HUES64 (cell line): ENCODE data around the gene CARD9.

Experiments used
- H3K27ac ChIP-seq: 2 replicates; pipeline ENCODE4 v1.7.0; 2013; ENCODE audit warnings: low read depth, low read length, inconsistent platforms
- H3K27me3 ChIP-seq: 2 replicates; pipeline ENCODE4 v1.6.1; 2013; ENCODE audit warnings: mild to moderate bottlenecking, low read length; ENCODE audit not compliant: insufficient read depth
- H3K36me3 ChIP-seq: 2 replicates; pipeline ENCODE4 v1.6.1; 2013; ENCODE audit warnings: mild to moderate bottlenecking, low read length; ENCODE audit not compliant: insufficient read depth
- H3K4me1 ChIP-seq: 2 replicates; pipeline ENCODE4 v1.6.1; 2013; ENCODE audit warnings: mild to moderate bottlenecking, low read length, moderate library complexity; ENCODE audit not compliant: insufficient read depth
- H3K4me3 ChIP-seq: 2 replicates; pipeline ENCODE4 v1.5.1; 2013; ENCODE audit warnings: mild to moderate bottlenecking, low read length, moderate library complexity
- H3K9ac ChIP-seq: 2 replicates; pipeline ENCODE4 v1.6.1; 2013; ENCODE audit warnings: mild to moderate bottlenecking, low read depth, low read length
- H3K9me3 ChIP-seq: 2 replicates; pipeline ENCODE4 v1.6.1; 2013; ENCODE audit warnings: low read depth, low read length; ENCODE audit not compliant: insufficient read depth
- WGBS: fragments of 150-250, 120-280 bp; methylation state at CpG from one replicate; pipeline ENCODE4 v1.1.7; 2013; ENCODE audit warnings: missing lambda C conversion rate; 5-methylcytosine and 5-hydroxymethylcytosine counted together

CARD9 gene

DNA sequence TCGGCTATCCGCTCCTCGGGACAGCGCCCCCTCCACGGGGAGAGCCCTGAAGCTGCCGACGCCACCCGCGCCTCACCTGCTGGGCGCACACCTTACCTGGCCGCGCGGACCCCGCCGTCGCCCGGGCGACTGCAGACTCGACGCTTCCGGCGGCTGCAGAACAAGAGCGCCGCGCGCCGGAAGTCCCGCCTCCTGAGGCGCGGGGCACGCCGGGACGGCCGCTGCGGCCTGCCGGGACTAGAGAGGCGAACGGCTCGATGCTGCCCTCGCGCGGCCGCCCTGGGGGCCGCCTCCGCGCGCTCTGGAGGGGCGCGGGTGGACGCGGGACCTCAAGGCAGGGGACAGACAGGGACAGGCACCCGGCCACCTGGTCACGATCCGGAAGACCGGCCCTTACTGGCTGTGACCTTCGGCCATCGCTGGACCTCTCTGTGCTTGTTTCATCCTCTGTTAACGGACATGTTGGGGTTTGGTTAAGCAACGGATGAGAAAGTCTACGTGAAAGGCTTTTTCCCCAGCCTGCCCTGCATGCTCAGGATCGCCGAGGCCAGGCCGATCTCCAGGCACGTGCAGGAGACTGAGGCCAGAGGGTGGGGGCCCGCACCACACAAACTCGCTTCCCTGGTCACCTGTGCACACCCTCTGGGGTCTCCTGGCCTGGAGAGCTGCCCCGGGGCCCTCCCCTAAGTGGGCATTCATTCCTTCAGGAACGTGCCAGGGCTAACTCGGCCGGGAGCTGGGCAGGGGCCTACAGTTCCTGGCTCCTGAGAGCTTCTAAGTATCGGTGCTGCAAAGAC is 26.8 kb upstream of the CARD9 start, which contains the start of gene SNAPC4:
Gene SNAPC4 (minus strand): TSS at position 133 of the 797 bp plus-strand sequence. CDS start 1,742 bp downstream, outside the sequence.
- Histone ChIP-seq H3K36me3 (peaks cover 65% of the 10 kb centered on the region), H3K27me3 (no peaks in the 10 kb centered on the region), H3K9ac (peak within 1 kb of the TSS; percentile 91), H3K4me1 (no peaks in the 10 kb centered on the region), H3K27ac (peak within 1 kb of the TSS; percentile 63), H3K9me3 (no peaks in the 10 kb centered on the region), H3K4me3 (peak within 1 kb of the TSS; percentile 99)
- 16% methylated on average over 71 of the region's 71 CpGs for WGBS

DNA sequence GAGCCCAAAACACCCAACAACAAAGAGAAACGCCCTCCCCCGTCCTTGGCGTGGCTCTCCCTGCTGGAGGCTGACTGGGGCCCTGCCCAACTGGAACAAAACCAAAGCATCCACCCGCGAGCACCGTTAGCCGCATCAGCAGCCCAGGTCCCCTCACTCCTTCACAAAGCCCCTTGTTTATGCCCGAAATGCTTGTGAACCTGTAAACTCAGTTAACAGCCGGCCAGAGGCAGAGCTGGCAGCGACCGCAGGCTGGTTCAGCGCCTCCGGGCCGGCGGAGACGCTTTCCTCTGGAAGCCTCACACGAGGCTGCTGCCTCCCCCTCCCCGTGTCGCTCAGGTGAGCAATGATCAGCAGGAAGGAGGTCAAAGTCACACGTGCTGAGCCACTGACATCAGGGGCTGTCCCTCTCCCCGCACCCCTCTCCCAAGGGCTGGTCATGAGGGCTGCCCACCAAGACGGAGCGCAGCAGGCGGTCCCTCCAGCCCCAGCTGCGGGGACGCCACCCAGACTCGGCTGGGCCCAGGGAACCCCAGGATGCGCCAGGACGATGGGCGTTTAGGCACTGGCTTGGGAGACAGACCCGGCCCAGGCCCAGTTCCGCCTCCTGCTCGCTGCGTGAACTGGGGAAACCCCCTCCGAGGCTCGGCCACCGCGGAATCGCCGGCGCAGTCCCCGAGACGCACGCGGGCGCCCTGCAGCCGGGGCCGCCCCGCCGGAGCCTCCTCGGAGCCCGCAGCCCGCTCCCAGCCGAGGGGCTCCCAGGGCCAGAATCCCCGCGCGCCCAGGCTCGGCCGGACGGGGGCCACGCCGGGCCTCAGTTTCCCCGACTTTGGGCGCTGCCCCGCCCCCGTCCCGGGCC is 25.9 kb upstream of the CARD9 start:
- Histone ChIP-seq H3K4me1 (no peaks in the 10 kb centered on the region), H3K36me3 (peaks cover 65% of the 10 kb centered on the region), H3K27ac (peak overlapping the region; percentile 38), H3K9ac (peak overlapping the region; percentile 91), H3K9me3 (no peaks in the 10 kb centered on the region), H3K4me3 (peak overlapping the region; percentile 99), H3K27me3 (no peaks in the 10 kb centered on the region)
- 3% methylated on average over 67 of the region's 67 CpGs for WGBS

DNA sequence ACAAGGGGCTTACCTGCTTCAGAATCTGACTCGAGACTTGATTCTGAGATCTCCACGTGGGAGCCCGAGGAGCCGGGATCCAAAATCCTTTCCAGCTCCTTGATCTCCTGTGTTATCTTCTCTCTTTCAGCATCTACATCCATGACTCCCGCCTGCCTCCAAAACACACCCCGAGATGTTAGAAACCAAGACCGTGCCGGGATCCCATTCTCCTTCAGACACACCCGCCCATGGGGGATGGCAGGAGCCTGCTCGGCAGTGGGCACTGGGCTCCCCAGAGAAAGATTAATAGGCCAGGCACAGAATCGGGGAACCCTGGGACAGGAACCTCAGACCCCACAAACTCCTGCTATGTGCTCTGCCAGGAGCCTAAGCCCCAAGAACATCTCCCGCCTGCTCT is 24.8 kb upstream of the CARD9 start:
- H3K9me3 ChIP-seq, result no peaks in the 10 kb centered on the region
- peak overlapping the region; percentile 99 for H3K4me3 ChIP-seq
- no peak overlapping the region for H3K9ac ChIP-seq
- no peak overlapping the region; the same call in 1 of the 2 replicates for H3K27ac ChIP-seq
- H3K27me3 ChIP-seq, result no peaks in the 10 kb centered on the region
- peaks cover 65% of the 10 kb centered on the region for H3K36me3 ChIP-seq
- 94% methylated on average over 12 of the region's 12 CpGs for WGBS
- H3K4me1 ChIP-seq, result no peaks in the 10 kb centered on the region

DNA sequence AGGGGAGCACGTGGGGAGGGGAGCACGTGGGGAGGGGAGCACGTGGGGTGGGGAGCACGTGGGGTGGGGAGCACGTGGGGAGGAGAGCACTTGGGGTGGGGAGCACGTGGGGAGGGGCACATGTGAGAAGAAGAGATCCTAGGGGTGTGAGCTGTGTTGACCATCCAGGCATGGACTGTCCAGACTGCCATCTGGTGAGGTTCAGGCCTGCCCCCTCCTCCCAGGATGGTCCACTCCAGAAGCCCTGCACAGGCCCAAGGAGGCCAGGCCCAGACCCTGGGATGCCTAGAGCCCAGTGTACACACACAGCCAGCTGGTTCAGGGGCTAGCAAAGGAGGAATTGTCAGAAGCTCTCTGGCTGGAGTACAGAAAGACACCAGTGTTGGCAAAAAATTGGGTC is 24.2 kb upstream of the CARD9 start:
- Histone ChIP-seq H3K36me3 (peaks cover 70% of the 10 kb centered on the region), H3K9me3 (no peaks in the 10 kb centered on the region), H3K4me1 (no peaks in the 10 kb centered on the region), H3K27ac (no peak overlapping the region), H3K27me3 (no peaks in the 10 kb centered on the region), H3K9ac (no peak overlapping the region), H3K4me3 (no peak overlapping the region)
- 81% methylated on average over 6 of the region's 6 CpGs for WGBS

DNA sequence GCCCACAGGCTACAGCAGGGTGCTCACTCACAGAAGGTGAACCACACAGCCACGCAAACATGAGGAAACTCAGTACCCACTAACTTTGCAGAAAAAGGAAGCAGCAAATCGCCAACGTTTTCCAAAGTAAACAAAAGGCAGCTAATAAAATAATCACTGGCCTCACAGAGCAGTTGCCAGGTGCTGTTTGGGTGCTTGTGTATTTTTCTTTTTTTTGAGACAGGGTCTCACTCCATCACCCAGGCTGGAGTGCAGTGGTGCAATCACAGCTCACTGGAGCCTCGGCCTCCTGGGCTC is 22.7 kb upstream of the CARD9 start:
- Histone ChIP-seq H3K27me3 (no peaks in the 10 kb centered on the region), H3K27ac (no peak overlapping the region), H3K9me3 (no peaks in the 10 kb centered on the region), H3K4me1 (no peaks in the 10 kb centered on the region), H3K9ac (no peak overlapping the region), H3K36me3 (peaks cover 71% of the 10 kb centered on the region), H3K4me3 (no peak overlapping the region)
- WGBS, result 96% methylated on average over 4 of the region's 4 CpGs

DNA sequence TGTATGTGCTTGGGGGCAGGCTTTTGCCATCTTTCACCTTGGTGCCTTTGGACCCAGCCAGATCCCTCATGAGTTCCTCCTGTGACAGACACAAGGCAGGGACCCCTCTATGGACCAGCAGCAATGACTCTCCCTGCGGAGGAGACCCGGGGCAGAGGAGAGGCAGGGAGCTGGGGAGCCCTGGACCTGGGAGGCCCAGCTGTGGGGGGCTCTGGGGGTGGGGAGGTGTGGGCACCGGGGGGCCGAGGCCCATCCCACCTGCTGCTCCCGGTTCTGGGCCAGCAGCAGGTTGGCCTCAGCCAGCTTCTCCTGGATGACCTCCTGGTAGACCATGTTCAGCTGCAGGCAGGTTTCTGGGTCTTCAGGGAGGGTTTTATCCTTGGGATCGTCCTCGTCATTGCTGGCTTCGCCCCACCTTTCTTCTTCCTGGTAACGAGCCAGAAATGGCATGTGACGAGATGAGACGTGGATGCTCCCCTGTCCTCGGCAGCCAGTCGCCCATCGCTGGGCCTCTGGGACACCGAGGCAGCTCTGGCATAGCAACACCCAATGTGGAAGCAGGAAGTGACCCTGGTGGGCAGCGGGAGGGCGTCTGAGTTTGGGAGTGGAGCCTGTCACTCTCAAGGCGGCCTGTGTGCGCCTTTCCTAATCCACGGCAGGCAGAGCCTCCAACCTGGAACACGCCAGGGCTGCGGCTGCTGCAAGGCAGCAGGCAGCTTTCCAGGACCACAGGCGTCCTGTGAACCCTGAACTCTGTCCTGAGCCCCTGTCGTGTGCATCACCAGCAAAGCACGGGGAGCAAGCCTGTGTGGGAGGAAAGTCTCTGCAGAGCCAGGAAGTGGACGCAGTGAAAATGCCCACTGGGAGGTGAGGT is 22.1 kb upstream of the CARD9 start:
- Histone ChIP-seq H3K9ac (no peak overlapping the region), H3K27ac (no peak overlapping the region), H3K27me3 (no peaks in the 10 kb centered on the region), H3K4me1 (no peaks in the 10 kb centered on the region), H3K4me3 (no peak overlapping the region), H3K36me3 (peaks cover 74% of the 10 kb centered on the region), H3K9me3 (no peaks in the 10 kb centered on the region)
- WGBS, result 93% methylated on average over 26 of the region's 26 CpGs

DNA sequence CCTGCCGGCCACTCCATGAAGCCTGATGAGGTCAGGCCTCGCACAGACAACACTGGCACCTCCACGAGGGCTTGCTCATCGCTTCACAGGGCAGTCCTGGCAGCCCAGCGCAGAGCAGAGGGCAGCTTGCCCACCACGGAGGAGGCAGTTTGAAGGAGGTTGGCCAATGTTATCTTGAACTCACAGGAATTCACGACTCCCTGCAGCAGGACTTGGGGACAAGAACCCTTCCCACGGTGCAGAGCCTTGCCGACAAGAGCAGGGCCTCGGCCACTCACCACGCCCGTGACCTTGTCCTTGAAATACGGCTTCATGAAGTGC is 21.5 kb upstream of the CARD9 start:
- no peak overlapping the region for H3K4me3 ChIP-seq
- H3K27ac ChIP-seq, result no peak overlapping the region
- H3K36me3 ChIP-seq, result peaks cover 78% of the 10 kb centered on the region
- no peaks in the 10 kb centered on the region for H3K27me3 ChIP-seq
- H3K9ac ChIP-seq, result no peak overlapping the region
- no peaks in the 10 kb centered on the region for H3K9me3 ChIP-seq
- H3K4me1 ChIP-seq, result no peaks in the 10 kb centered on the region
- WGBS, result 96% methylated on average over 13 of the region's 13 CpGs

DNA sequence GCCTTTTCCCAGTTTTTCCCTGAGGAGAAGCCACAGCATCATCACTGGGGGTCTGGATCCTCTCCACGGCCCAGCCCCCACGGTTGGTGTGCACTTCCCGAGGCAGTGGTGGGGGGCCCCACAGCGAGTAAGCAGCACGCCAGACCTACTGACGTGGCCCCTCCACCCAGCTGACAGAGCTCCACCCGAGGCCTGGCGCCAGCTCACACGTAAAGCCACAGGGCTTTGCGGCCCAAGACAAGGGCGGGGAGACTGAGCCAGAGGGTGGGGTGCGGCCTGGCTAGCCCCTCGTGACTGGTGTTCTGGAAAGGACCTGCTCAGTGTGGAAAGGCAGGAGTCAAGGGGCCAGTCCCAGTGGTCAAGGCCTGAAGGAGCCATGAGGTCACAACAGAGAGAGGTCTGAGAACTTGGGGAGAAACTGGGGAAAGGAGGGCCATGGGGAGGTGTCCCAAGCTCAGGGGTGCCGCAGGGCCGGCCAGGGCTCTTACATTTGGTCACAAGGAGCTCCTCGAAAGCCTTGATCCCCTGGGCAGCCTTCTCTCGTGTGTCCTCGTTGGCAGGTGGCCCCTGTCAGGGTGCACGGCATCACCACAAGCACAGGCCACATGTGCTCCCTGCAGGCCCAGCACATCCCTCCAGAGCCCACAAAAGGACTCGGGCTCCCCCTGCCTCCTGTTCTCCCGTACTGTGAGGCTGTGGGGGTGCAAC is 21.0 kb upstream of the CARD9 start:
- H3K9ac ChIP-seq, result no peak overlapping the region
- no peak overlapping the region for H3K27ac ChIP-seq
- H3K4me3 ChIP-seq, result no peak overlapping the region
- 97% methylated on average over 21 of the region's 21 CpGs for WGBS
- peaks cover 83% of the 10 kb centered on the region for H3K36me3 ChIP-seq
- no peaks in the 10 kb centered on the region for H3K27me3 ChIP-seq
- no peaks in the 10 kb centered on the region for H3K9me3 ChIP-seq
- no peaks in the 10 kb centered on the region for H3K4me1 ChIP-seq

DNA sequence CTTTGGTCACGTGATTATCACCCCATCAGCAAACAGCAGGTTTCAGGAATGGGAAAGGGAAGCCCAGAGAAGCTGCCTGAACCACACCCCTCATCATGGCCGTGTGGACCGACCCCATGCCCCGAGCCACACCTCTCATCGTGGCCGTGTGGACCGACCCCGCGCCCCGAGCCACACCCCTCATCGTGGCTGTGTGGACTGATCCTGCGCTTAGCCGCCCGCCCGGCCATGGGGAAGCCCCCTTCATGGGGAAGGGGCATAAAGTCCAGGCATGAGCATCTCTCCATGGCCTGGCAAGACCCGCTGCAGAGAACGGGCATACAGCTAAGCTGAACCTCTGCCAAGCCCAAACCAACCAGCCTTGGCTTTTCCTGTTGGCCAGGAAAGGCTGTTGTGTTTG is 20.1 kb upstream of the CARD9 start:
- Histone ChIP-seq H3K9me3 (no peaks in the 10 kb centered on the region), H3K9ac (no peak overlapping the region), H3K27ac (no peak overlapping the region), H3K4me1 (no peaks in the 10 kb centered on the region), H3K36me3 (peaks cover 92% of the 10 kb centered on the region), H3K27me3 (no peaks in the 10 kb centered on the region), H3K4me3 (no peak overlapping the region)
- WGBS, result 96% methylated on average over 17 of the region's 17 CpGs

DNA sequence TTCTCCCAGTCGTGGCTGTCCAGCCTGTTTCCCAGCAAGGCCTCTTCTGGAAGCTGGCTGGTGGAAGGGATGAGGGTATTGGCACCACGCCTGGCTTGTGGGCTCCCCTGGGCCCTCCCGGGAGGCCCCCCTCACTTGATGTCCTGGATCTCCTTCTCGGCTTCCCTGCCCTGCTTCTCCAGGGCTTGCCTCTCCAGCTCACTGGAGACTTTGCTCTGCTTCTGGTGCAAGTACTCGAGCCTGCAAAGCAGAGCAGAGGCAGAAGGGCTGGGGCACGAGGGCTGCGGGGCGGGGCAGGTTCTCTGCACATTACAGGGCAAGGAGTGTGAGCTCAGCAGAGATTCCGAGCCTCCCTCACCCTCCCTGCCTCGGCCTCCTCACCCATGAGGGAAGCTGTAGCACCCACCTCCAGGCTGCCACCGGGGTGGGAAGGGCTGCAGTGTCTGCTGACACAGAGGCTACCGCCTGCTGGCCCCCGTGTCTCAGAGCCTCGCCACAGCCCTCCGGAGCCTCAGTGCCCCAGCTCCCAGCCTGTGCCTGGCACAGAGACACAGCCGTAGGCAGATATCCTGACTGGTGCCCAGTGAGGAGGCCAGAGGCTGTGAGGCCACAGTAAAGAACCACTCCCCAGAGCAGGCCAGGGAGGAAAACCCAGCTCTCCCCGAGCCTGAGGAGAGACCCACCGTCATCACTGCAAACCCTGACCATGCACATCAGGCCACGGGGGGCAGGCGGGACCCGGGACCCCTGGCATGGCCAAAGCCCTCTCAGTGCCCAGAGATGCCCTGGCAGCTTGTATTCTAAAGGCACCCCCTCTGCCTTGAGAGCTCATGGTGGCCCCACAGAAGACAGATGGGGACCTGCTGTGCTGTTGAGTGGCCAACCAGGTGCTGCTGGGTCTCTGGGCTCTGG is 19.3 kb upstream of the CARD9 start:
- Histone ChIP-seq H3K9ac (no peak overlapping the region), H3K27me3 (no peaks in the 10 kb centered on the region), H3K9me3 (no peaks in the 10 kb centered on the region), H3K27ac (no peak overlapping the region), H3K4me3 (no peak overlapping the region), H3K4me1 (no peaks in the 10 kb centered on the region), H3K36me3 (peaks cover 93% of the 10 kb centered on the region)
- 90% methylated on average over 21 of the region's 21 CpGs for WGBS
